Measurements from ENCODE around the gene HMCN2.
A peak's percentile ranks its signal among the peaks of the same experiment; 100 is the strongest.
"Not testable (repeated sequence)": the region's sequence is repeated elsewhere in the genome, so short reads cannot be mapped to it uniquely, and the experiment has no call there.

Gene HMCN2

GRCh38 chr9:130240410-130241197 is 25.0 kb upstream of the HMCN2 start:
- peak; percentile 56 for DNase-seq

- DNase-seq = no peak
These were observed 24.4 kb upstream of the HMCN2 start for GRCh38 chr9:130241198-130241535.

- no peak for DNase-seq
These were observed 23.1 kb upstream of the HMCN2 start for GRCh38 chr9:130242270-130243014.

GRCh38 chr9:130243015-130243881 is 22.3 kb upstream of the HMCN2 start:
- peak; percentile 87 for DNase-seq

- DNase-seq = no peak
These were observed 21.7 kb upstream of the HMCN2 start for GRCh38 chr9:130243882-130244170.

- DNase-seq = no peak
These were observed 20.9 kb upstream of the HMCN2 start for GRCh38 chr9:130244548-130245165.

GRCh38 chr9:130245474-130245873 is 20.1 kb upstream of the HMCN2 start:
- no peak for DNase-seq

- no peak for DNase-seq
These were observed 19.4 kb upstream of the HMCN2 start for GRCh38 chr9:130246126-130246525.

- DNase-seq = no peak
These were observed 10.6 kb upstream of the HMCN2 start for GRCh38 chr9:130254747-130255630.

GRCh38 chr9:130255631-130256134 is 9.9 kb upstream of the HMCN2 start:
- DNase-seq = no peak

- no peak for DNase-seq
These were observed 8.9 kb upstream of the HMCN2 start for GRCh38 chr9:130256644-130257043.

GRCh38 chr9:130258137-130258536 is 7.4 kb upstream of the HMCN2 start:
- not testable (repeated sequence) for DNase-seq

GRCh38 chr9:130259044-130259443 is 6.5 kb upstream of the HMCN2 start:
- DNase-seq = no peak

- no peak for DNase-seq
These were observed 4.5 kb upstream of the HMCN2 start for GRCh38 chr9:130260816-130261765.

- DNase-seq = no peak
These were observed 3.4 kb upstream of the HMCN2 start for GRCh38 chr9:130262061-130262745.

- DNase-seq = no peak
These were observed 2.8 kb upstream of the HMCN2 start for GRCh38 chr9:130262771-130263170.

GRCh38 chr9:130263601-130264413 is 1.8 kb upstream of the HMCN2 start:
- DNase-seq = no peak

GRCh38 chr9:130264414-130265350 is 878 bp upstream of the HMCN2 start:
- DNase-seq = no peak
